HL-60/S4 (cell line): ENCODE results near the gene NCKAP5L.
"Not testable (repeated sequence)": the region's sequence is repeated elsewhere in the genome, so short reads cannot be mapped to it uniquely, and the experiment has no call there.

Experiments used
- in situ Hi-C: fragments of 300-500 bp; cut with MboI; formaldehyde crosslinking; loops from 2 replicates; pipeline ENCODE4 v1.14.3; 2022; ENCODE audit warnings: low sequenced_read_pairs

NCKAP5L gene, protein sequence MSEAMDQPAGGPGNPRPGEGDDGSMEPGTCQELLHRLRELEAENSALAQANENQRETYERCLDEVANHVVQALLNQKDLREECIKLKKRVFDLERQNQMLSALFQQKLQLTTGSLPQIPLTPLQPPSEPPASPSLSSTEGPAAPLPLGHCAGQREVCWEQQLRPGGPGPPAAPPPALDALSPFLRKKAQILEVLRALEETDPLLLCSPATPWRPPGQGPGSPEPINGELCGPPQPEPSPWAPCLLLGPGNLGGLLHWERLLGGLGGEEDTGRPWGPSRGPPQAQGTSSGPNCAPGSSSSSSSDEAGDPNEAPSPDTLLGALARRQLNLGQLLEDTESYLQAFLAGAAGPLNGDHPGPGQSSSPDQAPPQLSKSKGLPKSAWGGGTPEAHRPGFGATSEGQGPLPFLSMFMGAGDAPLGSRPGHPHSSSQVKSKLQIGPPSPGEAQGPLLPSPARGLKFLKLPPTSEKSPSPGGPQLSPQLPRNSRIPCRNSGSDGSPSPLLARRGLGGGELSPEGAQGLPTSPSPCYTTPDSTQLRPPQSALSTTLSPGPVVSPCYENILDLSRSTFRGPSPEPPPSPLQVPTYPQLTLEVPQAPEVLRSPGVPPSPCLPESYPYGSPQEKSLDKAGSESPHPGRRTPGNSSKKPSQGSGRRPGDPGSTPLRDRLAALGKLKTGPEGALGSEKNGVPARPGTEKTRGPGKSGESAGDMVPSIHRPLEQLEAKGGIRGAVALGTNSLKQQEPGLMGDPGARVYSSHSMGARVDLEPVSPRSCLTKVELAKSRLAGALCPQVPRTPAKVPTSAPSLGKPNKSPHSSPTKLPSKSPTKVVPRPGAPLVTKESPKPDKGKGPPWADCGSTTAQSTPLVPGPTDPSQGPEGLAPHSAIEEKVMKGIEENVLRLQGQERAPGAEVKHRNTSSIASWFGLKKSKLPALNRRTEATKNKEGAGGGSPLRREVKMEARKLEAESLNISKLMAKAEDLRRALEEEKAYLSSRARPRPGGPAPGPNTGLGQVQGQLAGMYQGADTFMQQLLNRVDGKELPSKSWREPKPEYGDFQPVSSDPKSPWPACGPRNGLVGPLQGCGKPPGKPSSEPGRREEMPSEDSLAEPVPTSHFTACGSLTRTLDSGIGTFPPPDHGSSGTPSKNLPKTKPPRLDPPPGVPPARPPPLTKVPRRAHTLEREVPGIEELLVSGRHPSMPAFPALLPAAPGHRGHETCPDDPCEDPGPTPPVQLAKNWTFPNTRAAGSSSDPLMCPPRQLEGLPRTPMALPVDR (N-terminal part only)

GRCh38 chr12:49828133-49829091 lies at the start of gene NCKAP5L:
Gene NCKAP5L, minus strand, starts transcription at chr12:49828413. Its CDS starts 24,369 bp downstream, at chr12:49804044.
- in situ Hi-C loops = no loop called here

- in situ Hi-C loops = no loop called here
Measured at GRCh38 chr12:49877066-49877465, 48.9 kb upstream of the NCKAP5L start.

GRCh38 chr12:49876070-49876469 lies 47.9 kb upstream of the NCKAP5L start:
- in situ Hi-C loops = no loop called here

GRCh38 chr12:49875115-49875720 lies 47.0 kb upstream of the NCKAP5L start:
- in situ Hi-C loops = no loop called here

DNA sequence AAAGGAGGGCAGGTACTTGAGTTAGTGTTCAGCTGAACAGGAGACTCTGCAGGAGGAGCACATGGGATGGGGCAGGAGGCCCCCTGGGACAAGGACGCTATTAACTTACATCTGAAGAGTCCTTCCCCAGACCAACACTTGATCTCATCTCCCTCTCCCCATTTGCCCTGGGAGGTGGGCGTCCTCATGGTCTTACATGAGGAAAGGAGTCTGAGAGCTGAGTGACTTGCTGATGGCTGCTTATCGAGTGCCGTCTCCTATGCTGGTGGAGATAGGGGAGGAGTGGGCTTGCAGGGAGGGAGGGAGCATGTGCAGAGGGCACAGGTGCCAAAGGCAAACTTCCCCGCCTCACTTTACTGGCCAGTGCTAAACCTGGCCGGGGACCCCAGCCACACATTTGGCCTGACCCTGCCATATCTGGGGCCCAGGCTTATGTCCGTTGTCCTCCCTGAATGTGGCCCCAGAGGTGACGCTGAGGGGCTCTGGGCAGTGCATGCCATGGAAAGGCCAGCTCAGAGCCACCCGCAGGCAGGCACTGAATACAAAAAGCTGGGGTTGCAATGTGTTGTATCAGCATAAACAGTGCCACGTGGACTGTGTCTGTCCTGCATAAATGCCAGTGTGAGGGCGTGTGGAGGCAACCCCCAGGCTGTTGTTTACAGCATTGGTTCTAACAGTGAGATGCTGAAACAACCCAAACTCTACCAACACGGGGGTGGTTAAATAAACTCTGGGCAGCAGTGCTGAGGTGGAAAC lies 46.1 kb upstream of the NCKAP5L start:
- in situ Hi-C loops = no loop called here

- in situ Hi-C loops = no loop called here
Measured at GRCh38 chr12:49873361-49873934, 45.2 kb upstream of the NCKAP5L start.

DNA sequence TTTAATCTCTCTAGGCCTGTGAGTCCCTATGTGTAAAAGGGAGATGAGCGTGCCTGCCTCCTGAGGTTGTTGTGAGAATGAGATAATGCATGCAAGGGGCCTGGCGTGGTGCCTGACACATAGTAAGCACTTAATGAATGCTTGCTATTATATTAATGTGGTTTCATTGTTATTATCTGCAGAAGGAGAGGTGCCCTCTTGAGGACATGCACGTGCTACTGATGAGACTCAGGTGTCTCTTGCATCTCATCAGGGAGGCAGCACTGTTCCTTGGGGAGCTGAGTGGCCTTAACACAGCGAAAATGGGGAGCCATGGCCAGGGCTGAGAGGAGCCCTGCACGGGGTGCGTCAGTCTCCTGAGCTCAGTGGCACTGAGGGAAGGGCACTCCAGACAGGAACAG lies 44.6 kb upstream of the NCKAP5L start:
- in situ Hi-C loops = no loop called here

DNA sequence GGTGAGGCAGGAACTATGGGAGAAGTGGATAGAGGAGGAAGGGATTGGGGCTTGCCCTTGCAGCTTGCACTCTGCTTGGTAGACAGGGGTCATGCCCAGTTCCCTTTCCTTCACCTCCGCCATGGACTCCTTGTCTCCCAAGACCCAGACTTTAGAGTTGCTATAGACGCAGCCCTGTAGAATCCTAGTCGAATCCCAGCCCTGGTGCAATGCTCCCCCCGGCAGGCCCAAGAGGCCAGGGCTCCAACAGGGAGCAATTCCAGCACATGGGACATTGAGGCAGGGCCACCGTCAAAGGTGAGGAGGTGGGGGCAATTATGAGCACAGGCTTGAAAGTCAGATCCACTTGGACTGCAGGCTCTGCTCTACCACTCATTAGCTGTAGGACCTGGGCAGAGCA lies 44.2 kb upstream of the NCKAP5L start:
- in situ Hi-C loops = no loop called here

- in situ Hi-C loops = not testable (repeated sequence)
Measured at GRCh38 chr12:49871811-49872251, 43.6 kb upstream of the NCKAP5L start.

- in situ Hi-C loops = no loop called here
Measured at GRCh38 chr12:49871263-49871561, 43.0 kb upstream of the NCKAP5L start.

DNA sequence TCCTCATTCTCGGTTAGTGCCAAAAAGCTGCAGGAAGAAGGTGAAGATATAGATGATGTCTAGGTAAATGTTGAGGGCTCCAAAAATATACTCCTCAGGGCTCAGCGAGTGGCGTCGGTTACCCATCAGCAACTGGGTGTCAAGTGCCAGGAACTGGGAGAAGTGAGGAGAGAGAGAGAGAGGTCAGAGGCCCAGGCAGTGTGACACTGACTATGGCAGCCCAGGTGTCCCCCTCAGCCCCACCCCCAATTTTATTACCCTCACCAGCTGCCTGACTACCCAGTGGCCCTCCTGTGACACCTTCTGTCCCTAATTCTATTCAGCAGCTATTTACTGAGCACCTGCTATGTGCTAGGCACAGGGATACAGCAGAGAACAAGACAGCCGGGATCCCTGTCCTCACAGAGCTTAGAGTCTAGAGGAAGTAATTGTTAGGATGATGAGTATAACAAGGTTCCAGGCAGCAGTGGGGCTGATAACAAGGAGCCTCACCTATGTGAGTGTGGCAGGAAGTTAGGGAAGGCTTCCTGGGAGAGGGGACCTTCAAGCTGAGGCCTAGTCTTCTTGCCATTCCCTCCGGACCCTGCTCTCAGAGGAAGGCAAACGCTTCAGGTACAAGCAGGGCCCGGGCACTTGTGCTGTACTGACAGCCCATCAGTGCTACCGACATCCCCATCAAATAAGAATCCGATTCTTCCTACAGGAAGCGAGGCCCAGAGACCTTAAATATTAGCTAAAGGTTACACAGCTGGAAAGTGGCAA lies 42.5 kb upstream of the NCKAP5L start:
- in situ Hi-C loops = no loop called here

GRCh38 chr12:49869816-49870500 lies 41.7 kb upstream of the NCKAP5L start:
- in situ Hi-C loops = no loop called here

DNA sequence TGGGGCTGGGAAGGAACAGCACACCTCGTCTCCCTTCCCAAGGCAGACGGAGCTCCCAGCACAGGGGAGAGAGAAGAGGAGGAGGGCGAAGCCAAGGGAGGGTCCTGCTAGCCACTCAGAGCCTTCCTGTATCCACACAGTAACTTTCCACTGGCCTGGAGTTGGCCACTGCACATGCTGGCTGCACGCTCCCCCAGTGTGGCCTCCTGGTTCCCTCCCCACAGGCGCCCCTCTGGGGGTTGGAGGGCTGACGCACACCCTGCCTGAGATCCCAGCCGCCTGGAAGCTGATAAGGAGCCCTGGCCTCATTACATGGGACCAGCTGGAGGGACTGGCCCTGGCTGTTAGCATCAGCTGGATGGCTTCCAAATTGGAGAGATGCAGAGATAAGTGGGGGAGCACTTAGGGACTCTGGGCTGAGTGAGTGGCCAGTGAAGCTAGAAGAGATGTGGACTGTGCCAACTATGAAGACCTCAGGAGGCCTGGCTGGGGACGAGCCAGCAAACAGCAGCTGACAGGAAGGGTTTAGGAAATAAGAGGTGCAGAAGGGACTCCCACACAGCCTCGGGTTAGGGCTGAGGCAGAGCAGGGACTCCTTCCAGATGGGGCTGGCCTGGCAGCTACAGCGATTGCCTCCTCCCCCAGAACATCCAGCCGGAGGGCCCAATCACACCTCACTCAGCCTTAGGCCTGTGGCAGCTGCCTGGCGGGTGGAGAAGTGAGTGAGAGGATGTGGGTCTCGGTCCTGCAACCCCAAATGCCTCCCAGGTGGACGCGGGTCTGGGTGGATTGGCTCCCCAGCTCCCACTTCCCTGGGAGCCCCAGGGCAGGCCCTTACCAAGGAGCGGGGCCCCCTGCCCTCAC lies 41.0 kb upstream of the NCKAP5L start:
- in situ Hi-C loops = no loop called here

DNA sequence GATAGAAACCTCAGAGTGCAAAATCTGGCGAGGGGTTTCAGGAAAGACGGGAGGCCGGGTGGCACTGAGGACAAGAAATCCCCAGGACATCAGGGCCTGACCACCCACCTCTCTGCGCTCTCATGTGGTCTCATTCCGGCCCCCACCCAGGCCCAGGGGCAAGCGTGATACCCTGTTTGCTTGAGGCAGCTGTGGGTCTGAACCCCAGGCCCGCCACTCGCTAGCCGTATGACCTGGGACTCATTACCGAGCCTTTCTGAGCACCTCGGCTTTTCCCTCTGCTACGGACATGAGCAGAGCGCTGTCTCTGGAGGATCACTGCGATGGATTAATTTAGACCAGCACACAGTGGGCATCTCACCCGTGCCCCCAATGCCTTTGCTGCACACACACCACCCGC lies 40.2 kb upstream of the NCKAP5L start:
- in situ Hi-C loops = no loop called here

DNA sequence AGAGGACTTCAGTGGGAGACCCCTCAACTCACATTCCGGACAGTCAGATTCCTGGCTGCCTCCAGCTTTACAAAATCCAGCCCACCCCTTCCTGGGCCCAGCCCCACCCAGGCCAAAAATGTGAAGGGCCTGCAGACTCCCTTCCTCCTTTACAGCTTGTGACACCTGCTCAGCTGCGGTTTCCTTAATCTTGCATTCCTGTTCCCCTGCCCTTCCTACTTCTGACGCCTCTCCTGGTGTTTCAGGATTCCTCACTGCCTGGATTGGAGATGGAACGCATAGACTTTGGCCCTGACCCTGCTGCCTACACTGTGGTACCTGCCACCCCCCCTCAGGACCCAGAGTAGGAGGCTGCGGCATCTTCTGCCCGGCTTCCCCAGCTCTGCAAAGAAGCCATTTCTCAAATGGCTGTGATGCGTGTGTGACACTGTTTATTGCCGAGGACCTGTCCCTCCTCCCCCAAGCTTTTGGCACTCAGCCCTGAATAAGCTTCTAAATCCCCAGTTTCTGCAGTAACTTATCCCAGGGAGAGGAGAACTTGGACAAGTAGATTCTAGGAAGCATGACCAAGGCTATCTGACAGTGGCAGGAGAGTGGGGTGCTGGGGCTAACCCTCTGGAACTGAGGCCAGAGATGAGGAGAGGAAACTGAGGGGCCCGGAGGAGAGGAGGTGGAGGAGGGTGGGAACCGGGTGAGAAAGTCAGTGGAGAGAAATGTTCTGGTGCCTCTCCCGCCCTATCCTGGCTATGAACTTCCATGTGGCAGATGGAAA lies 39.5 kb upstream of the NCKAP5L start:
- in situ Hi-C loops = no loop called here
